Neural crest cell (in vitro differentiated cells): ENCODE results near the gene VAMP1. TPM values are rescaled to one million over a fixed set of nuclear protein-coding genes. Genes with fewer than 3 reads are reported as not detected.

ENCODE experiments used
- DNase-seq: peaks from one replicate; pipeline ENCODE4 v3.0.0; 2021; ENCODE audit warnings: low read depth, mixed read lengths, low spot score
- H3K27ac Mint-ChIP-seq: one replicate; pipeline ENCODE4 v1.8.0; 2021; ENCODE audit warnings: mild to moderate bottlenecking, mixed read lengths; ENCODE audit not compliant: unreplicated experiment
- H3K27me3 Mint-ChIP-seq: 2 replicates; pipeline ENCODE4 v1.8.0; 2021; ENCODE audit warnings: low read depth, mild to moderate bottlenecking, mixed read lengths
- H3K36me3 Mint-ChIP-seq: 2 replicates; pipeline ENCODE4 v1.8.0; 2021; ENCODE audit warnings: low read depth, mild to moderate bottlenecking, mixed read lengths
- H3K4me1 Mint-ChIP-seq: 2 replicates; pipeline ENCODE4 v1.8.0; 2021; ENCODE audit warnings: mixed read lengths
- H3K4me3 Mint-ChIP-seq: one replicate; pipeline ENCODE4 v1.8.0; 2021; ENCODE audit warnings: mild to moderate bottlenecking, mixed read lengths
- H3K9me3 Mint-ChIP-seq: 2 replicates; pipeline ENCODE4 v1.8.0; 2021; ENCODE audit warnings: mixed read lengths
- total RNA-seq: library from RNA; stranded (reverse); gene quantifications from 2 replicates; pipeline ENCODE4 v1.2.1, GENCODE V29; 2021
- TF ChIP-seq, protein P1 (sequence below): fragments of 200-600 bp; sonication (generic); conservative IDR thresholded peaks from 2 replicates; pipeline ENCODE4 v1.5.0; 2021; ENCODE audit warnings: antibody characterized with exemption, mild to moderate bottlenecking

Gene VAMP1
- total RNA-seq, 1 donor from 2014 or later: 9.8 TPM

GRCh38 chr12:6463858-6464257 lies 6.6 kb downstream of the VAMP1 start:
- no peak for DNase-seq
- Mint-ChIP-seq H3K36me3 (peaks cover 7% of the 10 kb centered on the region), H3K4me3 (no peak overlapping the region), H3K27me3 (no peaks in the 10 kb centered on the region), H3K4me1 (peaks cover 3% of the 10 kb centered on the region), H3K27ac (no peak overlapping the region), H3K9me3 (no peaks in the 10 kb centered on the region)
- TF ChIP-seq, protein P1, sequence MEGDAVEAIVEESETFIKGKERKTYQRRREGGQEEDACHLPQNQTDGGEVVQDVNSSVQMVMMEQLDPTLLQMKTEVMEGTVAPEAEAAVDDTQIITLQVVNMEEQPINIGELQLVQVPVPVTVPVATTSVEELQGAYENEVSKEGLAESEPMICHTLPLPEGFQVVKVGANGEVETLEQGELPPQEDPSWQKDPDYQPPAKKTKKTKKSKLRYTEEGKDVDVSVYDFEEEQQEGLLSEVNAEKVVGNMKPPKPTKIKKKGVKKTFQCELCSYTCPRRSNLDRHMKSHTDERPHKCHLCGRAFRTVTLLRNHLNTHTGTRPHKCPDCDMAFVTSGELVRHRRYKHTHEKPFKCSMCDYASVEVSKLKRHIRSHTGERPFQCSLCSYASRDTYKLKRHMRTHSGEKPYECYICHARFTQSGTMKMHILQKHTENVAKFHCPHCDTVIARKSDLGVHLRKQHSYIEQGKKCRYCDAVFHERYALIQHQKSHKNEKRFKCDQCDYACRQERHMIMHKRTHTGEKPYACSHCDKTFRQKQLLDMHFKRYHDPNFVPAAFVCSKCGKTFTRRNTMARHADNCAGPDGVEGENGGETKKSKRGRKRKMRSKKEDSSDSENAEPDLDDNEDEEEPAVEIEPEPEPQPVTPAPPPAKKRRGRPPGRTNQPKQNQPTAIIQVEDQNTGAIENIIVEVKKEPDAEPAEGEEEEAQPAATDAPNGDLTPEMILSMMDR: no peak

GRCh38 chr12:6463216-6463615 lies 7.3 kb downstream of the VAMP1 start:
- DNase-seq: no peak
- Mint-ChIP-seq H3K27me3 (no peaks in the 10 kb centered on the region), H3K4me1 (peaks cover 3% of the 10 kb centered on the region), H3K4me3 (no peak overlapping the region), H3K27ac (no peak overlapping the region), H3K9me3 (no peaks in the 10 kb centered on the region), H3K36me3 (peaks cover 7% of the 10 kb centered on the region)
- TF ChIP-seq, protein P1: no peak

DNA sequence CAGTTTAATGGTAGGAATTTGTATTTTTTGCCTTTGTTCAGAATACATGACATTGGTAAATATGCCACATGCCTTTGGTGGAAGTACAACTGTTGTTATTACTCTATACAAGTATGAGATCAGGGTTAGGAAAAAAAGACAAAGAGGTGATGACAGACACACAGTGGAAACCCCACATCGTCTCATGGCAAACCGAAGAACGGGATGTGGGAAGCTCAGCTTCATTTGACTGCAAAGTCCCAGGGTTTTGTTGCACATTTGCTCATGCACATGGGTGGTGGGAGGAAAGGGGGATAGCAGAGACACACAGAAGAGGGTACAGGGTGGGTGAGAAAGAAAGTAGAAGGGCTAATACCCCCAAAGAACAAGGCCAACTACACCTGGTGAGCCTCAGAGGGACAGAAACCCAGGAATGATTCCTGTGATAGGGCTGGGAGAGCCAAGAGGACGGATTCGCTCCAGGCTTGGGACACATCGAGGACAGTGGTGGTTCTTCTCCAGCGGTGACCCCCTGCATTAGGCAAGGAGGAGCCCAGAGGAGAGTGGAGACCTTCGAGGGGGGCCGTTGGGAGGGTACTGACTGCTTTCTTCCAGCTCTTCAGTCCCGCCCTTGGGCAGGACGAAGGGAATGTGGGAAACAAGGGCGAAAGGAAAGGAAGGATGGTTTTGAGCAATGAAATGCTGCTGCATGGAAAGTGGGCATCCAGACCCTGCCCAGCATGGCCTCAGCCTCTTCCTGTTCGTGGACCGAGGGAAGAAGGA lies 8.1 kb downstream of the VAMP1 start:
- DNase-seq: no peak
- Mint-ChIP-seq H3K9me3 (no peaks in the 10 kb centered on the region), H3K27me3 (no peaks in the 10 kb centered on the region), H3K4me3 (no peak overlapping the region), H3K4me1 (peaks cover 3% of the 10 kb centered on the region), H3K36me3 (peaks cover 7% of the 10 kb centered on the region), H3K27ac (no peak overlapping the region)
- TF ChIP-seq, protein P1: no peak

DNA sequence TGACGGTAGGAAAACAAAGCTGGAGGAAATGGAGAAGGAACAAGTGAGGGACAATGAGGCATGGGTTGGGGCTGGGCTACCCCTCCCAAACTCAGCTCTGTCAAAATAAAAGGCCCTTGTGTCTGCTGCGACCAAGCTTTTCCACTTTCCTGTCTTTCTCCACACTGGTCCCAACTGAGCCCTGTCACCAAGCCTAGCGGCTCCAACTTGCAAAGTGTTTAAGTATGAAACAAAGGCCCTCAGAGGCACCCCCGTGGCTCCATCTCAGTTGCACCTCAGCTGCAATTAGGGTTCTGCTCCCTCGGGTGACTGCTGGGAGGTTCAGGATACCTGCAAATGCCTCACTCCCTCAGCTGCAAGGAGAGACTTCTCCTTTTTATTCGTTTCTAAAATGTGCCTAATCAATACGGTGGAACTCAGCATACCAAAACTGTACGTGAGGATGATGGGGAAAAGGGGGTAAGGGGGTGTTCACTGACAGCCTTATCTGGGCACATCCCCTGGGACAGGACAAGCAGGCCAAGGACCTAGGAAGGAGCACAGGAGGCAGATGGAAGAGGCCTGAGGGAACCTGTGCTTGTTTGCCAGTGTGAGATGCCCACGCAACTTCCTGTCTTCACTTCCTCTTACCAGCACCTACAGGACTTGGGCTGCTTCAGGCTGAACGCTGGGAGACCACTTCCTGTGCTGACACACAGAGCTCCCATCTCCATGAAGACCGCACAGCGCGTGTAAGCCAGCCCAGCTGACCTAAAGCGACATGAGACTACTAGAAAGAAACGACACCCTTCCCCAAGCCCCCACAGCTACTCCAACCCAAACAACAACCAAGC lies 8.9 kb downstream of the VAMP1 start:
- peaks cover 7% of the 10 kb centered on the region for H3K36me3 Mint-ChIP-seq
- TF ChIP-seq, protein P1: no peak
- no peak for DNase-seq
- no peak overlapping the region for H3K27ac Mint-ChIP-seq
- H3K4me1 Mint-ChIP-seq: peaks cover 3% of the 10 kb centered on the region
- no peak overlapping the region for H3K4me3 Mint-ChIP-seq
- H3K9me3 Mint-ChIP-seq: no peaks in the 10 kb centered on the region
- no peaks in the 10 kb centered on the region for H3K27me3 Mint-ChIP-seq

DNA sequence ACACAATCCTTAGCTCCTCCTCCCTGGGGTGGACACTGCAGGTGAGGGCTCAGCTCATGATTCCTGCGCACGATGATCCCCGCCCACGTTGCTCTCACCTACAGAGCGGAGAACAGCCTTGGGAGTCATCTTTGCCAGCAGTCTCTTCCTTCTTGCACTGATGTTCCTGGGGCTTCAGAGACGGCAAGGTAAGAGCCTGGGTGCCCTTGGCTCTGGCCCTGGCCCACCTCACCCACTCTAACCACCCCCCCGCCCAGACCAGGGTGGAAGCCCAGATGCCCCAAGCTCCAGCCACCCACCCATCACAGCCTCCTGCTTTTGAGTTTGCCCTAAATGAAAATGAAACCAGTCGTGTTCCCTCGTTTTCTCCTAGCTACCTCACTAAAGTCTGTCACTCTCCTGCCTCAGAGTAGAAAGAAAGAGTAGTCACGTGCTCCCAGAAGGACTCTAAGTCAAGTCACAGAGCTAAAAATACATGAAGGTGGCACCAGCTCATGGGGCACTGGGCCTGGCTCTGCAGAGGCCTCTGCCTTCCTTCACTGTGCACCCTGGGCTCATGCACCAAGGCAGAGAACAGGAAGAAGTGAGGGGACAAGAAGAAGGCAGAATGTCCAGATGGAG lies 9.6 kb downstream of the VAMP1 start:
- Mint-ChIP-seq H3K9me3 (no peaks in the 10 kb centered on the region), H3K27ac (no peak overlapping the region), H3K36me3 (peaks cover 7% of the 10 kb centered on the region), H3K4me1 (peaks cover 3% of the 10 kb centered on the region), H3K4me3 (no peak overlapping the region), H3K27me3 (no peaks in the 10 kb centered on the region)
- DNase-seq: no peak
- TF ChIP-seq, protein P1: no peak
